ENCODE measurements around the gene CLTCL1.

Gene CLTCL1

GRCh38 chr22:19244600-19245352 is 46.7 kb downstream of the CLTCL1 start:
- DNase-seq (ENCODE audit: low read depth): no peak

- DNase-seq (ENCODE audit: low read depth): no peak
These were observed 48.8 kb downstream of the CLTCL1 start for GRCh38 chr22:19242699-19243098.

- no peak for DNase-seq (ENCODE audit: low read depth)
These were observed 50.0 kb downstream of the CLTCL1 start for GRCh38 chr22:19241593-19241906.

GRCh38 chr22:19240813-19241592 is 50.5 kb downstream of the CLTCL1 start:
- DNase-seq (ENCODE audit: low read depth): no peak

GRCh38 chr22:19239464-19239863 is 52.1 kb downstream of the CLTCL1 start:
- no peak for DNase-seq (ENCODE audit: low read depth)

GRCh38 chr22:19238900-19239299 is 52.6 kb downstream of the CLTCL1 start:
- DNase-seq (ENCODE audit: low read depth): no peak

GRCh38 chr22:19235874-19236273 is 55.6 kb downstream of the CLTCL1 start:
- DNase-seq (ENCODE audit: low read depth): no peak

GRCh38 chr22:19234126-19234896 is 57.2 kb downstream of the CLTCL1 start:
- no peak for DNase-seq (ENCODE audit: low read depth)

- no peak for DNase-seq (ENCODE audit: low read depth)
These were observed 58.3 kb downstream of the CLTCL1 start for GRCh38 chr22:19233189-19233661.

GRCh38 chr22:19232623-19233022 is 58.9 kb downstream of the CLTCL1 start:
- no peak for DNase-seq (ENCODE audit: low read depth)

- no peak for DNase-seq (ENCODE audit: low read depth)
These were observed 59.5 kb downstream of the CLTCL1 start for GRCh38 chr22:19231986-19232385.

GRCh38 chr22:19229600-19229999 is 61.9 kb downstream of the CLTCL1 start:
- DNase-seq (ENCODE audit: low read depth): no peak

GRCh38 chr22:19228179-19228578 is 63.3 kb downstream of the CLTCL1 start:
- DNase-seq (ENCODE audit: low read depth): no peak

GRCh38 chr22:19226428-19226827 is 65.1 kb downstream of the CLTCL1 start:
- DNase-seq (ENCODE audit: low read depth): no peak

GRCh38 chr22:19225560-19225959 is 66.0 kb downstream of the CLTCL1 start:
- no peak for DNase-seq (ENCODE audit: low read depth)

GRCh38 chr22:19224985-19225384 is 66.5 kb downstream of the CLTCL1 start:
- no peak for DNase-seq (ENCODE audit: low read depth)

- no peak for DNase-seq (ENCODE audit: low read depth)
These were observed 67.0 kb downstream of the CLTCL1 start for GRCh38 chr22:19224557-19224956.

- no peak for DNase-seq (ENCODE audit: low read depth)
These were observed 67.9 kb downstream of the CLTCL1 start for GRCh38 chr22:19223617-19224016.

- DNase-seq (ENCODE audit: low read depth): no peak
These were observed 68.4 kb downstream of the CLTCL1 start for GRCh38 chr22:19223110-19223509.

GRCh38 chr22:19222242-19223005 is 69.1 kb downstream of the CLTCL1 start:
- no peak for DNase-seq (ENCODE audit: low read depth)

GRCh38 chr22:19220867-19221266 is 70.7 kb downstream of the CLTCL1 start:
- DNase-seq (ENCODE audit: low read depth): no peak
